ENCODE measurements around the gene FOXQ1.

DNA sequence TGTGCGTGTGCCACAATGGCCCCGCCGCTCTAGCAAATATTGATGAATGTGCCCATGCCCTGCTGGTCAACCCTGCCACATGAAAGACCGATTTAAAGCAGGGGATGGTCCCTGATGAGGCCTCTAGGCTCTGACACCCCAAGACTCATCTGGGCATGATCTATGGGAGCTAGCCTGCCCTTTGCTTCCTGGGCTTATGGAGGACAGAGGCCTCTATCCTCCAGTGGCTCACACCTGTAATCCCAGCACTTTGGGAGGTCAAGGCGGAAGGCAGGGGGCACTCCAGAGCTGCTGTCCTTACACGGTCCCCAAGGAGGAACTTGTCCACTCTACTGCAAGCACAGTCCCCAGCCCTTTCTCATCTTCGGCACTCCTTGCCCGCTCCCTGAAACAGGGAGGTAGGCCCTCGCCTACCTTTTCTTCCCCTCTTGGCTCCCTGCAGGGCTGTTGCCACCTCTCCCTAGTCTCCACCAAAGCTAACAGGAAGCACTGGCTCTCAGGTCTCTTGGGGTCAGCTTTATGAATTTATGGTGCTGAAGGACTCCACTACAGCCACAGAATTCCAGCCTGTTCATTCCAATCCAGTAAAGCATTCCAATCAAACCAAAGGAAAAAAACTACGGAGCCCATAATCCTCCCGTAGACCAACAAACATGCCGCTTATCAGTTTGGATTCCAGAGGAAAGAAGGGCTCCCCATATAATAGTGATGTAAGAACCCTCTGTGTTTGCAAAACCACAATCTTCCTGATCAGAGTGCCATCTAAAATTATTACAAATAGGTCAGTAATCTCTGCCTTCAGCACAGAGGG is 48.7 kb upstream of the FOXQ1 start:
- TF ChIP-seq SIN3A (IDR thresholded peaks at IDR 0.05; ENCODE audit: borderline replicate concordance, insufficient read depth, low read length) (no peak), TAF1 (IDR thresholded peaks at IDR 0.05; ENCODE audit: borderline replicate concordance, insufficient read depth, low read length) (no peak), FOXP2 (optimal IDR thresholded peaks at IDR 0.05; ENCODE audit: borderline replicate concordance, extremely low read depth, extremely low read length, insufficient read depth) (no peak), POLR2AphosphoS5 (IDR thresholded peaks at IDR 0.05; ENCODE audit: low read depth, low read length) (no peak)
